Smooth muscle cell (in vitro differentiated cells): ENCODE data around the gene GRM2. TPM values are rescaled to one million over a fixed set of nuclear protein-coding genes. Genes with fewer than 3 reads are reported as not detected.

ENCODE experiments used
- DNase-seq: peaks from one replicate; lab custom pipeline; 2025; ENCODE audit not compliant: unreplicated experiment; lab: John Stamatoyannopoulos, UW
- H2AFZ ChIP-seq: fragments of 200-600 bp; sonication (generic); 2 replicates; pipeline ENCODE4 v1.6.0; 2016; ENCODE audit warnings: antibody characterized with exemption, low read depth, mild to moderate bottlenecking
- H3F3A ChIP-seq: fragments of 200-600 bp; sonication (generic); 2 replicates; pipeline ENCODE4 v1.6.0; 2017; ENCODE audit warnings: antibody characterized with exemption, low read depth
- H3K27ac ChIP-seq: fragments of 200-600 bp; sonication (generic); 2 replicates; pipeline ENCODE4 v1.5.1; 2016; ENCODE audit warnings: low read depth, mild to moderate bottlenecking
- H3K27me3 ChIP-seq: fragments of 200-600 bp; sonication (generic); 2 replicates; pipeline ENCODE4 v1.6.1; 2016; ENCODE audit warnings: low read depth, mild to moderate bottlenecking
- H3K36me3 ChIP-seq: fragments of 200-600 bp; sonication (generic); 2 replicates; pipeline ENCODE4 v1.5.1; 2016; ENCODE audit warnings: low read depth
- H3K4me1 ChIP-seq: fragments of 200-600 bp; sonication (generic); 2 replicates; pipeline ENCODE4 v1.5.1; 2016; ENCODE audit warnings: low read depth
- H3K4me2 ChIP-seq: fragments of 200-600 bp; sonication (generic); 2 replicates; pipeline ENCODE4 v1.6.0; 2016; ENCODE audit warnings: mild to moderate bottlenecking
- H3K4me3 ChIP-seq: fragments of 200-600 bp; sonication (generic); 2 replicates; pipeline ENCODE4 v1.5.1; 2016; ENCODE audit warnings: mild to moderate bottlenecking
- H3K79me2 ChIP-seq: fragments of 200-600 bp; sonication (generic); 2 replicates; pipeline ENCODE4 v1.6.0; 2016; ENCODE audit warnings: low read depth, mild to moderate bottlenecking
- H3K9ac ChIP-seq: fragments of 200-600 bp; sonication (generic); 2 replicates; pipeline ENCODE4 v1.6.0; 2016; ENCODE audit warnings: low read depth
- H3K9me3 ChIP-seq: fragments of 200-600 bp; sonication (generic); replicated peaks from 2 replicates; pipeline ENCODE4 v1.5.1; 2016; ENCODE audit warnings: low read depth
- H4K20me1 ChIP-seq: fragments of 200-600 bp; sonication (generic); 2 replicates; pipeline ENCODE4 v1.6.0; 2016; ENCODE audit warnings: low read depth
- CTCF ChIP-seq: fragments of 200-600 bp; sonication (generic); IDR thresholded peaks from 2 replicates; pipeline ENCODE4 v1.5.1; 2017; ENCODE audit warnings: borderline replicate concordance, mild to moderate bottlenecking, antibody characterized with exemption; ENCODE audit not compliant: insufficient read depth, poor library complexity, severe bottlenecking
- WGBS: methylation state at CpG from one replicate; pipeline ENCODE4 v1.1.7; 2016; ENCODE audit warnings: low lambda C conversion rate; 5-methylcytosine and 5-hydroxymethylcytosine counted together
- polyA plus RNA-seq: library from polyadenylated mRNA; unstranded; fragments of >200 nt; fragmentation: Nextera tagmentation; extraction: Ambion mirVana; gene quantifications from 2 replicates; pipeline ENCODE4 v1.2.1, GENCODE V29; 2016
- total RNA-seq: library from RNA; depleted of rRNA; stranded (reverse); fragments of >200 nt; gene quantifications from 2 replicates; pipeline ENCODE4 v1.2.3, GENCODE V29; 2014

The GRM2 gene
- total and polyA plus RNA-seq, 2 experiments from 2014 or later, result 0.63 to 0.65 TPM

- Histone ChIP-seq H2AFZ (no peak overlapping the region), H3K27ac (no peak overlapping the region), H3K9ac (no peak overlapping the region), H3F3A (no peaks in the 10 kb centered on the region), H3K4me3 (no peak overlapping the region), H3K36me3 (no peaks in the 10 kb centered on the region), H3K4me1 (no peaks in the 10 kb centered on the region), H3K4me2 (no peak overlapping the region), H4K20me1 (no peaks in the 10 kb centered on the region), H3K79me2 (no peaks in the 10 kb centered on the region), H3K27me3 (no peaks in the 10 kb centered on the region), H3K9me3 (no peaks in the 10 kb centered on the region)
- DNase-seq, result no peak
- TF ChIP-seq CTCF, result no peak
- WGBS, result 94% methylated on average over 12 of the region's 12 CpGs
Measured at GRCh38 chr3:51720292-51721061, 13.6 kb downstream of the GRM2 start.

GRCh38 chr3:51721062-51721745 is 14.3 kb downstream of the GRM2 start:
- no peak for DNase-seq
- Histone ChIP-seq H3K27ac (no peak overlapping the region), H3K79me2 (no peaks in the 10 kb centered on the region), H3F3A (no peaks in the 10 kb centered on the region), H3K4me3 (no peak overlapping the region), H3K36me3 (no peaks in the 10 kb centered on the region), H3K4me1 (no peaks in the 10 kb centered on the region), H4K20me1 (no peaks in the 10 kb centered on the region), H3K9ac (no peak overlapping the region), H3K27me3 (no peaks in the 10 kb centered on the region), H3K4me2 (no peak overlapping the region), H2AFZ (no peak overlapping the region), H3K9me3 (no peaks in the 10 kb centered on the region)
- no peak for TF ChIP-seq CTCF
- 84% methylated on average over 8 of the region's 8 CpGs for WGBS

- no peak for DNase-seq
- Histone ChIP-seq H3F3A (no peaks in the 10 kb centered on the region), H3K4me1 (no peaks in the 10 kb centered on the region), H3K27ac (no peak overlapping the region), H3K9ac (no peak overlapping the region), H2AFZ (no peak overlapping the region), H3K36me3 (no peaks in the 10 kb centered on the region), H4K20me1 (no peaks in the 10 kb centered on the region), H3K79me2 (no peaks in the 10 kb centered on the region), H3K27me3 (no peaks in the 10 kb centered on the region), H3K4me3 (no peak overlapping the region), H3K4me2 (no peak overlapping the region), H3K9me3 (no peaks in the 10 kb centered on the region)
- TF ChIP-seq CTCF, result no peak
- 82% methylated on average over 4 of the region's 4 CpGs for WGBS
Measured at GRCh38 chr3:51722362-51722761, 15.5 kb downstream of the GRM2 start.

- no peak overlapping the region for H3K27ac ChIP-seq
- no peaks in the 10 kb centered on the region for H3K36me3 ChIP-seq
- no peaks in the 10 kb centered on the region for H3K79me2 ChIP-seq
- no peak for DNase-seq
- no peak overlapping the region for H3K4me3 ChIP-seq
- H3K4me1 ChIP-seq, result no peaks in the 10 kb centered on the region
- H3K9ac ChIP-seq, result no peak overlapping the region
- no peak for TF ChIP-seq CTCF
- H3K9me3 ChIP-seq, result no peaks in the 10 kb centered on the region
- H4K20me1 ChIP-seq, result no peaks in the 10 kb centered on the region
- H2AFZ ChIP-seq, result no peak overlapping the region
- H3F3A ChIP-seq, result no peaks in the 10 kb centered on the region
- H3K4me2 ChIP-seq, result no peak overlapping the region
- H3K27me3 ChIP-seq, result no peaks in the 10 kb centered on the region
Measured at GRCh38 chr3:51727500-51727899, 20.6 kb downstream of the GRM2 start.
